Measurements from ENCODE around the gene PRRC2C. TPM values are rescaled to one million over a fixed set of nuclear protein-coding genes. Genes with fewer than 3 reads are reported as not detected.
"Not testable (repeated sequence)": the region's sequence is repeated elsewhere in the genome, so short reads cannot be mapped to it uniquely, and the experiment has no call there.

Gene PRRC2C
- total and polyA plus RNA-seq, 4 donors = 13.6 to 41.9 (median 34.4) TPM

DNA sequence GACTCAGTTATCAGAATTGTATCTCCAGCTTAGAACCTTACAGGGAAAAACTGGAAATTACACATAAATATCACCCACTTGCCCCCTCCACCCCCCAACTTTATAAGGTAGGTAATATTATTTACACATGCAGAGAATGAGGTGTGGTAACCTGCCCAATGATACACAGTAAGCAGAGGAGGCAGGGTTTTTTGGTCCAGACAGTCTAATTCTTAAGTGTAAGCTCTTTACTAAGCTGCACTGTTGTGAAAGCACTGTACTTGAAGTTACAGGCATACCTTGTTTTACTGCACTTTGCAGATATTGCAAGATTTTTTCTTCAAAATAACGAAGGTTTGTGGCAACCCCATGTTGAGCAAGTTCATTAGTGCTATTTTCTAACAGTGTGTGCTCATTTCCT is 111.9 kb downstream of the PRRC2C start:
- Histone ChIP-seq H3K9me3 (ENCODE audit: control insufficient read depth in 4 of 4, low read length in 3 of 4) (no peaks in the 10 kb centered on the region), H3K36me3 (ENCODE audit: control insufficient read depth in 4 of 4, insufficient read depth in 3 of 4, low read depth in 1 of 4, low read length in 3 of 4) (peaks cover 0 to 6% (median 2%) of the 10 kb centered on the region in 4 donors), H3K9ac (ENCODE audit: low read depth in 1 of 2, low read length in 2 of 2) (no peak overlapping the region), H3K27ac (ENCODE audit: low read depth in 1 of 2, low read length in 2 of 2) (peak overlapping the region; percentile 58 to 64), H3K27me3 (ENCODE audit: control insufficient read depth in 4 of 4, insufficient read depth in 4 of 4, low read length in 3 of 4) (no peaks in the 10 kb centered on the region), H3K4me3 (ENCODE audit: low read depth in 1 of 3, low read length in 3 of 3) (no peak overlapping the region), H3K4me1 (ENCODE audit: control insufficient read depth in 4 of 4, insufficient read depth in 4 of 4, low read length in 3 of 4) (peaks cover 9 to 34% (median 15%) of the 10 kb centered on the region in 4 donors)
- 28% methylated on average over 1 of the region's 1 CpG for WGBS
- TF ChIP-seq HNF4G (IDR thresholded peaks at IDR 0.05) = no peak
- no peak for TF ChIP-seq NR2F2 (IDR thresholded peaks at IDR 0.05)
- TF ChIP-seq JUND (IDR thresholded peaks at IDR 0.05) = no peak
- no peak for TF ChIP-seq YY1 (IDR thresholded peaks at IDR 0.05)
- TF ChIP-seq, protein P1, sequence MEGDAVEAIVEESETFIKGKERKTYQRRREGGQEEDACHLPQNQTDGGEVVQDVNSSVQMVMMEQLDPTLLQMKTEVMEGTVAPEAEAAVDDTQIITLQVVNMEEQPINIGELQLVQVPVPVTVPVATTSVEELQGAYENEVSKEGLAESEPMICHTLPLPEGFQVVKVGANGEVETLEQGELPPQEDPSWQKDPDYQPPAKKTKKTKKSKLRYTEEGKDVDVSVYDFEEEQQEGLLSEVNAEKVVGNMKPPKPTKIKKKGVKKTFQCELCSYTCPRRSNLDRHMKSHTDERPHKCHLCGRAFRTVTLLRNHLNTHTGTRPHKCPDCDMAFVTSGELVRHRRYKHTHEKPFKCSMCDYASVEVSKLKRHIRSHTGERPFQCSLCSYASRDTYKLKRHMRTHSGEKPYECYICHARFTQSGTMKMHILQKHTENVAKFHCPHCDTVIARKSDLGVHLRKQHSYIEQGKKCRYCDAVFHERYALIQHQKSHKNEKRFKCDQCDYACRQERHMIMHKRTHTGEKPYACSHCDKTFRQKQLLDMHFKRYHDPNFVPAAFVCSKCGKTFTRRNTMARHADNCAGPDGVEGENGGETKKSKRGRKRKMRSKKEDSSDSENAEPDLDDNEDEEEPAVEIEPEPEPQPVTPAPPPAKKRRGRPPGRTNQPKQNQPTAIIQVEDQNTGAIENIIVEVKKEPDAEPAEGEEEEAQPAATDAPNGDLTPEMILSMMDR (IDR thresholded peaks at IDR 0.05; ENCODE audit: low read depth, low read length, missing input control) = no peak
- TF ChIP-seq, protein P2, sequence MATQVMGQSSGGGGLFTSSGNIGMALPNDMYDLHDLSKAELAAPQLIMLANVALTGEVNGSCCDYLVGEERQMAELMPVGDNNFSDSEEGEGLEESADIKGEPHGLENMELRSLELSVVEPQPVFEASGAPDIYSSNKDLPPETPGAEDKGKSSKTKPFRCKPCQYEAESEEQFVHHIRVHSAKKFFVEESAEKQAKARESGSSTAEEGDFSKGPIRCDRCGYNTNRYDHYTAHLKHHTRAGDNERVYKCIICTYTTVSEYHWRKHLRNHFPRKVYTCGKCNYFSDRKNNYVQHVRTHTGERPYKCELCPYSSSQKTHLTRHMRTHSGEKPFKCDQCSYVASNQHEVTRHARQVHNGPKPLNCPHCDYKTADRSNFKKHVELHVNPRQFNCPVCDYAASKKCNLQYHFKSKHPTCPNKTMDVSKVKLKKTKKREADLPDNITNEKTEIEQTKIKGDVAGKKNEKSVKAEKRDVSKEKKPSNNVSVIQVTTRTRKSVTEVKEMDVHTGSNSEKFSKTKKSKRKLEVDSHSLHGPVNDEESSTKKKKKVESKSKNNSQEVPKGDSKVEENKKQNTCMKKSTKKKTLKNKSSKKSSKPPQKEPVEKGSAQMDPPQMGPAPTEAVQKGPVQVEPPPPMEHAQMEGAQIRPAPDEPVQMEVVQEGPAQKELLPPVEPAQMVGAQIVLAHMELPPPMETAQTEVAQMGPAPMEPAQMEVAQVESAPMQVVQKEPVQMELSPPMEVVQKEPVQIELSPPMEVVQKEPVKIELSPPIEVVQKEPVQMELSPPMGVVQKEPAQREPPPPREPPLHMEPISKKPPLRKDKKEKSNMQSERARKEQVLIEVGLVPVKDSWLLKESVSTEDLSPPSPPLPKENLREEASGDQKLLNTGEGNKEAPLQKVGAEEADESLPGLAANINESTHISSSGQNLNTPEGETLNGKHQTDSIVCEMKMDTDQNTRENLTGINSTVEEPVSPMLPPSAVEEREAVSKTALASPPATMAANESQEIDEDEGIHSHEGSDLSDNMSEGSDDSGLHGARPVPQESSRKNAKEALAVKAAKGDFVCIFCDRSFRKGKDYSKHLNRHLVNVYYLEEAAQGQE (IDR thresholded peaks at IDR 0.05) = no peak
- TF ChIP-seq, protein P3, sequence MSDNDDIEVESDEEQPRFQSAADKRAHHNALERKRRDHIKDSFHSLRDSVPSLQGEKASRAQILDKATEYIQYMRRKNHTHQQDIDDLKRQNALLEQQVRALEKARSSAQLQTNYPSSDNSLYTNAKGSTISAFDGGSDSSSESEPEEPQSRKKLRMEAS (IDR thresholded peaks at IDR 0.05) = no peak
- no peak for TF ChIP-seq RXRA (IDR thresholded peaks at IDR 0.05)
- no peak for TF ChIP-seq GABPA (IDR thresholded peaks at IDR 0.05 in 1 of 2, conservative IDR thresholded peaks at IDR 0.05 in 1 of 2)
- TF ChIP-seq FOXA2 (IDR thresholded peaks at IDR 0.05) = no peak
- no peak for TF ChIP-seq FOXA1 (IDR thresholded peaks at IDR 0.05)
- TF ChIP-seq, protein P4, sequence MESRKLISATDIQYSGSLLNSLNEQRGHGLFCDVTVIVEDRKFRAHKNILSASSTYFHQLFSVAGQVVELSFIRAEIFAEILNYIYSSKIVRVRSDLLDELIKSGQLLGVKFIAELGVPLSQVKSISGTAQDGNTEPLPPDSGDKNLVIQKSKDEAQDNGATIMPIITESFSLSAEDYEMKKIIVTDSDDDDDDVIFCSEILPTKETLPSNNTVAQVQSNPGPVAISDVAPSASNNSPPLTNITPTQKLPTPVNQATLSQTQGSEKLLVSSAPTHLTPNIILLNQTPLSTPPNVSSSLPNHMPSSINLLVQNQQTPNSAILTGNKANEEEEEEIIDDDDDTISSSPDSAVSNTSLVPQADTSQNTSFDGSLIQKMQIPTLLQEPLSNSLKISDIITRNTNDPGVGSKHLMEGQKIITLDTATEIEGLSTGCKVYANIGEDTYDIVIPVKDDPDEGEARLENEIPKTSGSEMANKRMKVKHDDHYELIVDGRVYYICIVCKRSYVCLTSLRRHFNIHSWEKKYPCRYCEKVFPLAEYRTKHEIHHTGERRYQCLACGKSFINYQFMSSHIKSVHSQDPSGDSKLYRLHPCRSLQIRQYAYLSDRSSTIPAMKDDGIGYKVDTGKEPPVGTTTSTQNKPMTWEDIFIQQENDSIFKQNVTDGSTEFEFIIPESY (IDR thresholded peaks at IDR 0.05) = no peak
- TF ChIP-seq TAF1 (conservative IDR thresholded peaks at IDR 0.05) = no peak
- TF ChIP-seq EGR1 (IDR thresholded peaks at IDR 0.05; ENCODE audit: low read depth in 2 of 2) = no peak
- TF ChIP-seq HNF4A (conservative IDR thresholded peaks at IDR 0.05) = no peak
- TF ChIP-seq, protein P5, sequence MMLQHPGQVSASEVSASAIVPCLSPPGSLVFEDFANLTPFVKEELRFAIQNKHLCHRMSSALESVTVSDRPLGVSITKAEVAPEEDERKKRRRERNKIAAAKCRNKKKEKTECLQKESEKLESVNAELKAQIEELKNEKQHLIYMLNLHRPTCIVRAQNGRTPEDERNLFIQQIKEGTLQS (IDR thresholded peaks at IDR 0.05) = no peak
- no peak for TF ChIP-seq SP1 (IDR thresholded peaks at IDR 0.05)
- TF ChIP-seq RAD21 (IDR thresholded peaks at IDR 0.05) = no peak
- DNase-seq (ENCODE audit: low spot score) = no peak

DNA sequence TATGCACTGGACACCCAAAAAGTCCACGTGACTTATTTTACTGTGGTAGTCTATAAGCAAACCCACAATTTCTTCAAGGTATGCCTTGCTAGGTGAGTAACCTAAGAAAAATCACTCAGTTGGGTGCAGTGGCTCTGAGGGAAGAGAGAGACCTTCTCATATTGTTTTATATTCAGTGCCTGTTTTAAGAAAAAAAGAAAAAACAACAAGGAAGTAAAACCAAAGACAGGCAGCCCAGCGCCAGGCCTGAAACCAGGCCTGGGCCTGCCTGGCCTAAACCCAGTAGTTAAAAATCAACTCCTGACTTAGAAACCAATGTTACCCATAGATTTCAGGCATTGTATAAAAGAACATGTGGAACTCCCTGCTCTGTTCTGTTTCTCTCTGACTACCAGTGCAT is 115.0 kb downstream of the PRRC2C start:
- not testable (repeated sequence) for DNase-seq (ENCODE audit: low spot score); H3K4me3 ChIP-seq (ENCODE audit: low read depth in 1 of 3, low read length in 3 of 3); H3K36me3 ChIP-seq (ENCODE audit: control insufficient read depth in 4 of 4, insufficient read depth in 3 of 4, low read depth in 1 of 4, low read length in 3 of 4); H3K9ac ChIP-seq (ENCODE audit: low read depth in 1 of 2, low read length in 2 of 2); H3K27me3 ChIP-seq (ENCODE audit: control insufficient read depth in 4 of 4, insufficient read depth in 4 of 4, low read length in 3 of 4); H3K9me3 ChIP-seq (ENCODE audit: control insufficient read depth in 4 of 4, low read length in 3 of 4)
- 60% methylated on average over 2 of the region's 2 CpGs for WGBS
- Histone ChIP-seq H3K4me1 (ENCODE audit: control insufficient read depth in 4 of 4, insufficient read depth in 4 of 4, low read length in 3 of 4) (peaks cover 9 to 28% (median 15%) of the 10 kb centered on the region in 4 donors), H3K27ac (ENCODE audit: low read depth in 1 of 2, low read length in 2 of 2) (peak overlapping the region; percentile 46 to 65)

Measured in liver (tissue), 9 donors.